ENCODE measurements around the gene RRP8. TPM values are rescaled to one million over a fixed set of nuclear protein-coding genes. Genes with fewer than 3 reads are reported as not detected.

Gene RRP8
- total and polyA plus RNA-seq, 2 of the 8 experiments (the other 6 are each of a cell fraction or from before 2014, with no cell fraction given) = 4.2 to 14.9 TPM

- H2BK12ac ChIP-seq (ENCODE audit: low read depth, low read length) = no peak overlapping the region
- H4K8ac ChIP-seq (ENCODE audit: extremely low read depth, insufficient read depth, low read length) = no peak overlapping the region
- H2BK20ac ChIP-seq (ENCODE audit: low read length) = no peak overlapping the region
- H2BK15ac ChIP-seq (ENCODE audit: low read length) = no peak overlapping the region
- H3K4me2 ChIP-seq (ENCODE audit: insufficient read depth in 1 of 2, low read depth in 2 of 2, low read length in 2 of 2) = no peak overlapping the region
- no peaks in the 10 kb centered on the region for H3K36me3 ChIP-seq (ENCODE audit: control insufficient read depth in 2 of 4, insufficient read depth in 4 of 4, low read length in 3 of 4)
- no peak overlapping the region for H2AFZ ChIP-seq (ENCODE audit: low read length)
- no peak overlapping the region for H3K14ac ChIP-seq (ENCODE audit: insufficient read length)
- 96% methylated on average over 6 of the region's 6 CpGs; no CpG with 5 or more reads in 1 of the 2 experiments for WGBS, 2 experiments (ENCODE audit: extremely low coverage in 1 of 2, insufficient coverage in 1 of 2, insufficient read length in 1 of 2, insufficient replicate concordance in 2 of 2, low coverage in 1 of 2, low lambda C conversion rate in 2 of 2, missing lambda C conversion rate in 1 of 2)
- ChIA-PET POLR2A (ENCODE audit: partially characterized antibody) (interaction anchor here (1.1 to 1.4 kb wide), 2 partner anchors 9 to 65 kb away, joined by 3 read pairs; partner anchors contain the start of gene TAF10), CTCF (ENCODE audit: partially characterized antibody) (interaction anchor here (0.6 to 10.2 kb wide), 7 partner anchors 16 to 1734 kb away, joined by 3 to 64 read pairs (median 4); partner anchors contain the start of gene HPX)
- H4K91ac ChIP-seq (replicated peaks; ENCODE audit: insufficient read length, low read length) = no peak overlapping the region
- no peak overlapping the region for H3K56ac ChIP-seq (replicated peaks; ENCODE audit: insufficient read length, low read depth, low read length)
- H2BK120ac ChIP-seq (replicated peaks; ENCODE audit: low read depth, low read length) = no peak overlapping the region
- no peak overlapping the region for H3K27ac ChIP-seq (ENCODE audit: low read depth, low read length)
- H3K23ac ChIP-seq (ENCODE audit: insufficient read length) = no peak overlapping the region
- no peaks in the 10 kb centered on the region for H3K79me1 ChIP-seq (ENCODE audit: low read depth, low read length)
- H3K23me2 ChIP-seq (ENCODE audit: low read depth, low read length) = no peaks in the 10 kb centered on the region
- no peak overlapping the region for H3K9ac ChIP-seq (replicated peaks in 1 of 4; ENCODE audit: extremely low read depth in 1 of 4, low read depth in 3 of 4, low read length in 3 of 4)
- no peaks in the 10 kb centered on the region for H3K27me3 ChIP-seq (replicated peaks in 1 of 4; ENCODE audit: control insufficient read depth in 3 of 4, extremely low read depth in 1 of 4, insufficient read depth in 3 of 4, low read length in 3 of 4)
- H4K20me1 ChIP-seq (replicated peaks in 1 of 2; ENCODE audit: control insufficient read depth in 1 of 2, insufficient read depth in 2 of 2, low read length in 2 of 2) = no peaks in the 10 kb centered on the region
- H2BK5ac ChIP-seq (ENCODE audit: low read depth, low read length) = no peak overlapping the region
- no peaks in the 10 kb centered on the region for H3K9me3 ChIP-seq (ENCODE audit: insufficient read depth in 2 of 2, low read depth in 1 of 2, low read length in 1 of 2)
- H3K4ac ChIP-seq (replicated peaks; ENCODE audit: insufficient read length, low read depth, low read length) = no peak overlapping the region
- no peak overlapping the region for H4K5ac ChIP-seq (ENCODE audit: insufficient read length, low read depth, low read length)
- FAIRE-seq (no peak), DNase-seq (ENCODE audit: low read depth in 1 of 2, low spot score in 2 of 2) (no peak)
- no peak overlapping the region for H3K18ac ChIP-seq (ENCODE audit: extremely low read depth, low read length)
- H2AK5ac ChIP-seq (ENCODE audit: low read depth, low read length) = no peak overlapping the region
- no peaks in the 10 kb centered on the region for H3K4me1 ChIP-seq (replicated peaks in 1 of 4; ENCODE audit: control insufficient read depth in 3 of 4, insufficient read depth in 4 of 4, low read length in 3 of 4)
- H3K79me2 ChIP-seq (ENCODE audit: control insufficient read depth in 1 of 2, insufficient read depth in 2 of 2, low read length in 2 of 2) = no peaks in the 10 kb centered on the region
- no peak overlapping the region for H3K4me3 ChIP-seq (ENCODE audit: extremely low read depth in 1 of 4, insufficient read depth in 2 of 4, low read depth in 3 of 4, low read length in 4 of 4)
- TF ChIP-seq BRCA1 (IDR thresholded peaks at IDR 0.05; ENCODE audit: low read depth, low read length) = no peak
These were observed 56.2 kb downstream of the RRP8 start for GRCh38 chr11:6547177-6547576.
